Measurements from ENCODE around the gene SLC35F5. TPM values are rescaled to one million over a fixed set of nuclear protein-coding genes. Genes with fewer than 3 reads are reported as not detected.

SLC35F5 gene
- total and polyA plus RNA-seq, 2 of the 4 experiments (the other 2 are of a cell fraction) = 30.5 to 93.4 TPM

GRCh38 chr2:113694438-113694837 is 62.0 kb downstream of the SLC35F5 start:
- Histone ChIP-seq H4K8ac (ENCODE audit: low read depth in 2 of 2, low read length in 2 of 2) (no peak overlapping the region), H3K9ac (ENCODE audit: low read depth, low read length) (no peak overlapping the region), H3K79me1 (ENCODE audit: low read depth in 1 of 2, low read length in 2 of 2) (no peaks in the 10 kb centered on the region), H4K91ac (ENCODE audit: insufficient read depth, low read depth, low read length) (no peak overlapping the region), H3K4me1 (ENCODE audit: control insufficient read depth, insufficient read depth, low read length) (no peaks in the 10 kb centered on the region), H2BK20ac (ENCODE audit: low read depth, low read length) (no peak overlapping the region), H3K27ac (ENCODE audit: insufficient read depth, low read length) (no peak overlapping the region), H4K20me1 (ENCODE audit: insufficient read depth, low read length) (no peaks in the 10 kb centered on the region), H2BK15ac (ENCODE audit: low read depth, low read length) (no peak overlapping the region), H3K4ac (ENCODE audit: low read depth, low read length) (no peak overlapping the region), H3K14ac (replicated peaks; ENCODE audit: low read depth, low read length) (no peak overlapping the region), H3K4me2 (ENCODE audit: low read depth, low read length) (no peak overlapping the region), H3K56ac (ENCODE audit: extremely low read depth, insufficient read depth, low read length) (no peak overlapping the region), H2BK120ac (ENCODE audit: low read depth, low read length) (no peak overlapping the region), H3K23ac (ENCODE audit: low read depth, low read length) (no peak overlapping the region), H3K4me3 (ENCODE audit: insufficient read depth, low read depth, low read length) (no peak overlapping the region), H2BK5ac (ENCODE audit: low read depth, low read length, poor library complexity, severe bottlenecking) (no peak overlapping the region), H2AFZ (replicated peaks; ENCODE audit: low read length, poor library complexity) (peak overlapping the region; percentile 49), H4K5ac (ENCODE audit: low read depth, low read length) (no peak overlapping the region), H2AK9ac (replicated peaks; ENCODE audit: low read depth, low read length, poor library complexity) (no peak overlapping the region), H3K27me3 (ENCODE audit: control insufficient read depth, insufficient read depth, low read length) (no peaks in the 10 kb centered on the region), H3K36me3 (ENCODE audit: control insufficient read depth, insufficient read depth, low read length) (no peaks in the 10 kb centered on the region), H3K9me1 (ENCODE audit: insufficient read depth, low read length) (no peaks in the 10 kb centered on the region), H3K9me3 (ENCODE audit: control insufficient read depth, insufficient read depth, low read length) (no peaks in the 10 kb centered on the region), H2AK5ac (ENCODE audit: low read depth, low read length) (no peak overlapping the region), H3K18ac (ENCODE audit: low read depth, low read length) (no peak overlapping the region)
- in situ Hi-C loops (cut with MboI; ENCODE audit: low sequenced_read_pairs) = no loop called here
- DNase-seq (no peak), ATAC-seq (ENCODE audit: low read depth) (no peak)
- dilution Hi-C loops (cut with HindIII; ENCODE audit: low sequenced_read_pairs, unreplicated experiment) = no loop called here
- TF ChIP-seq ELK1 (IDR thresholded peaks at IDR 0.05; ENCODE audit: borderline replicate concordance, low read depth, low read length) = no peak
- no peak for TF ChIP-seq BHLHE40 (IDR thresholded peaks at IDR 0.05; ENCODE audit: low read depth, low read length)
- TF ChIP-seq CHD1 (IDR thresholded peaks at IDR 0.05; ENCODE audit: low read depth, low read length) = no peak
- no peak for TF ChIP-seq CTCF (conservative IDR thresholded peaks at IDR 0.05; ENCODE audit: low read depth, low read length)
- TF ChIP-seq SMC3 (IDR thresholded peaks at IDR 0.05; ENCODE audit: low read depth, low read length) = no peak
- no peak for TF ChIP-seq NFE2L2 (IDR thresholded peaks at IDR 0.05; ENCODE audit: low read depth, low read length)
- TF ChIP-seq MAZ (IDR thresholded peaks at IDR 0.05; ENCODE audit: borderline replicate concordance, low read depth, low read length) = no peak
- TF ChIP-seq RCOR1 (IDR thresholded peaks at IDR 0.05; ENCODE audit: insufficient replicate concordance, low read length) = no peak
- TF ChIP-seq USF2 (IDR thresholded peaks at IDR 0.05; ENCODE audit: low read depth, low read length) = no peak
- no peak for TF ChIP-seq RAD21 (IDR thresholded peaks at IDR 0.05; ENCODE audit: low read length)
- TF ChIP-seq CEBPB (IDR thresholded peaks at IDR 0.05; ENCODE audit: low read depth, low read length) = no peak
- no peak for TF ChIP-seq MXI1 (IDR thresholded peaks at IDR 0.05; ENCODE audit: borderline replicate concordance, low read depth, low read length)
- TF ChIP-seq FOS (IDR thresholded peaks at IDR 0.05; ENCODE audit: low read depth, low read length) = no peak
- no peak for TF ChIP-seq POLR2A (IDR thresholded peaks at IDR 0.05; ENCODE audit: low read depth, low read length)
- no peak for TF ChIP-seq MAFK (IDR thresholded peaks at IDR 0.05; ENCODE audit: low read depth, low read length)
- WGBS, 2 experiments (ENCODE audit: extremely low coverage in 2 of 2, insufficient read length in 1 of 2) = 72% methylated on average over 6 of the region's 9 CpGs; no CpG with 5 or more reads in 1 of the 2 experiments
- ChIA-PET POLR2A (ENCODE audit: unreplicated experiment) (no interaction called here), CTCF (no interaction called here)
- BruUV-seq (replicated peaks) = no TSS peak
- intact Hi-C loops (cut with micrococcal nuclease) = no loop called here
